Small intestine (tissue), 7 donors: ENCODE data around the gene ASGR2. TPM values are rescaled to one million over a fixed set of nuclear protein-coding genes. Genes with fewer than 3 reads are reported as not detected.

ENCODE experiments used
- DNase-seq, 2 donors: peaks; one replicate each; pipeline versions ENCODE4 v3.0.0 to v3.0.0-alpha.2; 2013
- FAIRE-seq: peaks from 2 replicates; lab custom pipeline; 2012; peaks lifted over from hg19 to GRCh38; lab: Jason Lieb, UNC
- H3K27ac ChIP-seq, 3 donors: one replicate each; pipeline ENCODE4 v1.5.1; 2013; ENCODE audit warnings: low read length in 2 of 3, mild to moderate bottlenecking in 2 of 3, control low read depth in 1 of 3, inconsistent platforms in 1 of 3, low read depth in 1 of 3, moderate library complexity in 1 of 3
- H3K27me3 ChIP-seq, 3 donors: one replicate each; pipeline ENCODE4 v1.6.1; 2013; ENCODE audit warnings: low read length in 3 of 3, inconsistent platforms in 1 of 3; ENCODE audit not compliant: control insufficient read depth in 3 of 3, insufficient read depth in 3 of 3
- H3K36me3 ChIP-seq, 3 donors: one replicate each; pipeline ENCODE4 v1.6.1; 2013; ENCODE audit warnings: low read length in 3 of 3, inconsistent platforms in 1 of 3, low read depth in 1 of 3, mild to moderate bottlenecking in 1 of 3, moderate library complexity in 1 of 3; ENCODE audit not compliant: control insufficient read depth in 3 of 3, insufficient read depth in 2 of 3
- H3K4me1 ChIP-seq, 3 donors: one replicate each; pipeline ENCODE4 v1.6.1; 2013; ENCODE audit warnings: low read length in 2 of 3, inconsistent platforms in 1 of 3, low read depth in 1 of 3, mild to moderate bottlenecking in 1 of 3, moderate library complexity in 1 of 3; ENCODE audit not compliant: control insufficient read depth in 3 of 3, insufficient read depth in 2 of 3
- H3K4me3 ChIP-seq, 3 donors: one replicate each; pipeline ENCODE4 v1.5.1; 2013; ENCODE audit warnings: low read length in 3 of 3, control low read depth in 1 of 3, inconsistent platforms in 1 of 3, low read depth in 1 of 3, mild to moderate bottlenecking in 1 of 3, moderate library complexity in 1 of 3
- H3K9me3 ChIP-seq, 2 donors: one replicate each; pipeline ENCODE4 v1.6.1; 2013; ENCODE audit warnings: low read depth in 1 of 2, low read length in 1 of 2; ENCODE audit not compliant: control insufficient read depth in 2 of 2, insufficient read depth in 1 of 2
- WGBS, 3 donors: extraction: QIAGEN DNeasy Blood & Tissue Kit; methylation state at CpG; one replicate each; pipeline ENCODE4 v1.1.7; 2013; 5-methylcytosine and 5-hydroxymethylcytosine counted together
- polyA plus RNA-seq, 4 donors: library from polyadenylated mRNA; stranded (reverse) in 3 of 4; unstranded in 1 of 4; fragments of 200-250 nt in 3 of 4; fragments of 120-200 nt in 1 of 4; gene quantifications; one replicate each; pipeline versions ENCODE4 v1.2.1 to v1.2.3, GENCODE V29; 2013
- donor health status: healthy with polysubstance abuse.
- donor health status: control.
- donor health status: control.
- donor health status: Bipolar disorder and iron deficiency.
- donor health status: healthy.

Gene ASGR2
- polyA plus RNA-seq, 4 donors = 0.46 to 0.81 TPM; not detected in 2

DNA sequence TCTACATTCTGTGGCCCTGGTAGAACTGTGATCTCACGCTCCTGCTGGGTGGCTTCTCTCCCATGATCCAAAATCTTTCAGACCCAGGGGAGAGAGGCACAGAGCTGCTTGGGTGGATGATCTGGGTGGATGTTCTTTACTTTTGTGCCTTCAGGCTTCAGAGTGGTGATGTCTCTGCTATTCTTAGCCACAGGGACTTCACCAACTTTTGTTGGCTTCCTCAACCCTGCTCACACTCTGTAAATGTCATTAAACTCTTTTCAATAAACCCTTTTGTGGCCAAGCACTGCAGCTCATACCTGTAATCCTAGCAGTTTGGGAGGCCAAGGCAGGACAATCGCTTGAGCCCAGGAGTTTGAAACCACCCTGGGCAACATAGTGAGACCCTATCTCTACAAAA lies 42.2 kb downstream of the ASGR2 start:
- DNase-seq (no peak), FAIRE-seq (no peak)
- no peak overlapping the region for H3K27ac ChIP-seq
- H3K4me3 ChIP-seq = no peak overlapping the region
- H3K9me3 ChIP-seq = peaks cover 0 to 17% of the 10 kb centered on the region in 2 donors
- H3K27me3 ChIP-seq = no peaks in the 10 kb centered on the region
- no peaks in the 10 kb centered on the region for H3K4me1 ChIP-seq
- 87 to 96% (median 95%) methylated on average over 2 of the region's 2 CpGs for WGBS, 3 donors
- H3K36me3 ChIP-seq = no peaks in the 10 kb centered on the region

DNA sequence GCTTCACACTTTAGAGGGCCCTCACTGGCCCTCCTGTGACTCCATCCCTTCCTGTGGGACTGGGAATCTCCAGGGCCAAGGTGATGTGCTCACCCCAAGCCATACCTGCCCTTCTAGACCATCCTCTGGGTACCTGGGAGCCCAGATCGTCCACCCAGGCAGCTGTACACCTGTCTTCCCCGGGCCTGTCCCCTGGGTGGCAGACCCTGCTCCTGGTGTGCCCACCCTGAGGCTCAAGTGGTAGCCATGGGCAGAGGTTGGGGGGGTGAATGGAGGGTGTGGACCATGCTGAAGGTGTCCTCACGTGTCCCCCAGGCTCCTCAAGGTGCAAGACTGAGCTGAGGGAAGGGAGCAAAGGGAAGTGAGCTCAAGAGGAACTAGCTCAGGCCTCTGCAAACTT lies 43.9 kb downstream of the ASGR2 start:
- Histone ChIP-seq H3K4me1 (no peaks in the 10 kb centered on the region), H3K27me3 (peaks cover 0 to 3% (median 0%) of the 10 kb centered on the region in 3 donors), H3K27ac (no peak overlapping the region), H3K4me3 (no peak overlapping the region), H3K36me3 (no peaks in the 10 kb centered on the region), H3K9me3 (peaks cover 0 to 19% of the 10 kb centered on the region in 2 donors)
- 58 to 79% (median 79%) methylated on average over 3 of the region's 3 CpGs for WGBS, 3 donors
- no peak for DNase-seq
- no peak for FAIRE-seq

DNA sequence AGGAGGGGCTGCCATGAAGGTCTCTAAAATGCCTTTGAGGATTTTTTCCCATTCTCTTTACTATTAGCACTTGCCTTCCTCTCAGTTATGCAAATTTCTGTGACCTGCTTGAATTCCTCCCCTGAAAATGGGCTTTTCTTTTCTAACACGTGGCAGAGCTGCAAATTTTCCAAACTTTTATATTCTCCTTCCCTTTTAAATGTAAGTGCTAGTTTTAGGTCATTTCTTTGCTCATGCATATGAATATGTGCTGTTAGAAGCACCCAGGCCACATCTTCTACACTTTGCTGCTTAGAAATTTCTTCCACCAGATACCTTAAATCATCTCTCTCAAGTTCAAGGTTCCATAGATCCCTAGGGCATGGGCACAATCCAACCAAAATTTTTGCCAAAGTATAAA lies 46.4 kb downstream of the ASGR2 start:
- Histone ChIP-seq H3K9me3 (peaks cover 0 to 19% of the 10 kb centered on the region in 2 donors), H3K27me3 (peaks cover 0 to 7% (median 2%) of the 10 kb centered on the region in 3 donors), H3K4me1 (no peaks in the 10 kb centered on the region), H3K4me3 (no peak overlapping the region), H3K27ac (no peak overlapping the region), H3K36me3 (no peaks in the 10 kb centered on the region)
- DNase-seq = no peak
- no peak for FAIRE-seq
- WGBS, 3 donors = 7 to 20% (median 13%) methylated on average over 1 of the region's 1 CpG

DNA sequence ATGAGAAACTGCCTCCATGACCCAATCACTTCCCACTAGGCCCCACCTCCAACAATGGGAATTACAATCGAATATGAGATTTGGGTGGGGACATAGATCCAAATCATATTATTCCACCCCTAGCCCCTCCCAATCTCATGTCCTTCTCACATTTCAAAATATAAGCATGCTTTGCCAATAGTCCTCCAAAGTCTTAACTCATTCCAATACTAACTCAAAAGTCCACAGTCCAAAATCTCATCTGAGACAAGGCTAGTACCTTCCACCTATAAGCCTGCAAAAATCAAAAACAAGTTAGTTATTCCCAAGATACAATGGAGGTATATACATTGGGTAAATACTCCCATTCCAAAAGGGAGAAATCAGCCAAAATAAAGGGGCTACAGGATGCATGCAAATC lies 47.4 kb downstream of the ASGR2 start:
- no peak overlapping the region for H3K27ac ChIP-seq
- WGBS, 3 donors = 87 to 88% (median 87%) methylated on average over 1 of the region's 1 CpG
- H3K27me3 ChIP-seq = peaks cover 0 to 7% (median 2%) of the 10 kb centered on the region in 3 donors
- no peak for DNase-seq
- H3K9me3 ChIP-seq = peaks cover 0 to 19% of the 10 kb centered on the region in 2 donors
- no peaks in the 10 kb centered on the region for H3K36me3 ChIP-seq
- no peak overlapping the region for H3K4me3 ChIP-seq
- no peaks in the 10 kb centered on the region for H3K4me1 ChIP-seq
- FAIRE-seq = no peak

DNA sequence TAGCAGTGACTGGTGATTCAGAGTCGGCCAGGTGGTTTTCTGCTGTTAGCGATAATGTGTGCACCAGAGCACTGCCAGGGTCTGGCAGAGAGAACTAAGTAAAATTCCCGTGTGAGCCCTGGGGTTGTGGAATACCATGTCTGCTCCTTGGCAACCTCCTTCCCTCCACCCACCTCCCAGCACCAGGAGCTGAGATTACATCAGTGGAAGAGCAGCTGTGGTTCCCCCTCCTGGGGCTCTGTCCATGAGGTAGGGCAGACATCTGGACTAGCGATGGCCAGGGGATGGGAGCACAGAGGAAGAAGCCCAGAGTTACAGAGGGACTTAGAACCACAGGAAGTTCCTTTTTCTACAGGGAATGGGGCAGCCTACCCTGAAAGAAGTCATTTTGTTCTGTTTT lies 50.4 kb downstream of the ASGR2 start:
- Histone ChIP-seq H3K36me3 (no peaks in the 10 kb centered on the region), H3K9me3 (peaks cover 0 to 19% of the 10 kb centered on the region in 2 donors), H3K27ac (no peak overlapping the region), H3K4me3 (no peak overlapping the region), H3K4me1 (no peaks in the 10 kb centered on the region), H3K27me3 (peaks cover 0 to 7% (median 2%) of the 10 kb centered on the region in 3 donors)
- WGBS, 3 donors = 72 to 81% (median 75%) methylated on average over 4 of the region's 4 CpGs
- DNase-seq (no peak), FAIRE-seq (no peak)

DNA sequence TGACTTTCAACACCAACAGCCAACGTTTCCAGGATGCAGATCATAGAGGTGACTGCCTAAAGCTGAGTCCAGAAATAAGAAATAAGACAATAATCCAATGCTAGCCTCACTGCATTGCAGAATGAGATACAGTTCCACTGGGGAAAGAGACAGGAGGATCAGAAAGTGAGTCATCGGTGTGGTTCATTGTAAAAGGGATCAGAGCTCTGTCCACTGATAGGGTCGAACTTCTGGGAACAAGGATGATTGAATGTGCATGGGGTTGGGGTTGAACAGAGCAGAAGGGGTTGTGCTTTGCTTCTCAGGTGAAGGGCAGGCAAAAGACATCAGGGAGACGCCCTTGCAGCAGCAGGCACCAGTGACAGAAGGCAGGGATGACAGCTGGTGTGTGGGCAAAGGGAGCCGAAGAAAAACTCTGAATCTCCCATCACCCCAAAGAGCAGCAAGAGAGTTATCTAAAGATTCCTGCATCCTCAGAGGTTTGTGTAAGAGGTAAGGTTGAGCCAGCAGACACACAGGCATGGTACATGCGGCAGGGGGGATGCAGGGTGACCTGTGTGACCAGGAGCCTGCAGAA lies 51.0 kb downstream of the ASGR2 start:
- Histone ChIP-seq H3K27me3 (peaks cover 0 to 7% (median 2%) of the 10 kb centered on the region in 3 donors), H3K4me1 (no peaks in the 10 kb centered on the region), H3K4me3 (no peak overlapping the region), H3K9me3 (peaks cover 0 to 13% of the 10 kb centered on the region in 2 donors), H3K27ac (no peak overlapping the region), H3K36me3 (no peaks in the 10 kb centered on the region)
- no peak for FAIRE-seq
- DNase-seq = no peak
- 53 to 67% (median 59%) methylated on average over 6 of the region's 6 CpGs for WGBS, 3 donors

DNA sequence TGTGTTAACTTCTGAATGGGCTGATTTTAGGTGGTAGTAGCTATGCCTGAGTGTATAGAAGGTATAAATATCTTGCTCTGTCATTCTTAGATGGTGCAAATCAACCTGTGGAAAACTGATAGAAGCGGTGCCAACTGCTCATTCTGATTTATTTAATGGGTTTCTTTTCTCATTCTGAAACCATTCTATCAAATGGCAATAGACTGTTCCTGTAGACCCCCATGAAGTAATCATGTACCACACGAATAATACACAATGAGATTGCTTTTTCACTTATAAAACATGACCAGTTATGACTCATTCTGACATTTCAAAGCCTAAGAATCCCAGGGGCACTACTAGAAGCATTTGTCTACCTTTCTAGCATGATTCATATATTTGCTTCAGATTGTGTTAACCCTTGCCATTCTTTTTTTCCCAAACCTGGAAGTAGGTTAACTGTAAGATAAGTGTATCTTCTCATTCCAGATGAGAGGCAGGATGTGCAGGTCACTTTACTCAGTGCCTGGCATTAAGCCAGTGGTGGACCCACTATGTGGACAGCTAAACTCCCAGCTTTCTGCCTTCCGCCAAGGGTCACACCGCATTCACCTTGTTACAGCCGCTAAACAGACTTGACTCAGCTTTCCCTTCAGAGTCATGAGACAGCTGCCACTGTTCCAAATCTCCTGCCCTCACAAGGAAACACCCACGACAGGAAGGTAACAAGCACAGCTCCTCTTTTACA lies 54.3 kb downstream of the ASGR2 start:
- Histone ChIP-seq H3K27ac (no peak overlapping the region), H3K4me1 (no peaks in the 10 kb centered on the region), H3K9me3 (no peaks in the 10 kb centered on the region), H3K36me3 (no peaks in the 10 kb centered on the region), H3K27me3 (peaks cover 0 to 4% (median 2%) of the 10 kb centered on the region in 3 donors), H3K4me3 (no peak overlapping the region)
- no peak for FAIRE-seq
- WGBS, 3 donors = 38 to 48% (median 44%) methylated on average over 6 of the region's 6 CpGs
- DNase-seq = no peak

DNA sequence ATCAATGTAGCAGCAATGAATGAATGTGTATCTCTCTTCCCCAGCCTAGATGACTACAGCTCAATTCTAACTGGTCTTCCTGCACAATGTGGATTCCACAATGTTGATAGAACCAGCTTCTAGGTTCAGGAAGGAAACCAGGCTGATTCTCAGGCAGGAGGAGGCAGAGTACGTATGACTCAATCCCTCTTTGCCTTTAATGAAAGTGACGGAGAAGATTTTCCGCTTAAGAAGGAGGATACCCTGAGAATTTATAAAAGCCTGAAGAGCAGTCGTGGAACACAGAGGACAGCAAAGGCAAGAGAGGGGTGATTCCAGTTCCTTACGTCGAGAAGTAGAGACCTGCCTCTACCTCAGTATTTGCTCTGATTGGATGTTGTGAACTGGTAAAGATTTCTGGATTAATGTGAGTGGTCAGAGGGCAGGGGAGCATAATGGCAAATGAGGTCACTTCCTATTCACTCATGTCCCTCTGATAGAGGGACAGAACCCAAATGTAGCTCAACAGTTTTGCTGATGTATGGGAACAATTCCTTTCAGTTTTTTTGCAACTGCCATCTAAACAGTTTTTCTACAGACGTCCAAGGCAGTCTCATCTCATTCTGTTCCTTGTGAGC lies 55.7 kb downstream of the ASGR2 start:
- WGBS, 3 donors = 66 to 82% (median 69%) methylated on average over 7 of the region's 7 CpGs
- no peaks in the 10 kb centered on the region for H3K36me3 ChIP-seq
- H3K27me3 ChIP-seq = peaks cover 0 to 4% (median 0%) of the 10 kb centered on the region in 3 donors
- H3K9me3 ChIP-seq = no peaks in the 10 kb centered on the region
- H3K4me1 ChIP-seq = no peaks in the 10 kb centered on the region
- H3K27ac ChIP-seq = no peak overlapping the region
- DNase-seq (no peak), FAIRE-seq (no peak)
- H3K4me3 ChIP-seq = no peak overlapping the region
